GM12878 (cell line): ENCODE measurements around the gene DYNC1LI1. TPM values are rescaled to one million over a fixed set of nuclear protein-coding genes. Genes with fewer than 3 reads are reported as not detected.

ENCODE experiments used
- ATAC-seq: fragments of 200-7000 bp; cut with Tn5 transposase; 3 replicates; pipeline ENCODE4 v1.9.1; 2020; ENCODE audit warnings: mild to moderate bottlenecking, moderate library complexity
- BruUV-seq: library from RNA; stranded (reverse); fragments of 400-500 nt; replicated peaks from 2 replicates; lab custom pipeline; 2021; lab: Mats Ljungman, UMichigan
- CTCF ChIA-PET: fragments of 300-600 bp; sonication (Branson Sonifier 250); formaldehyde crosslinking; extraction: SDS; loops from one replicate; lab custom pipeline; 2021; ENCODE audit warnings: inconsistent platforms; lab: Yijun Ruan, JAX
- POLR2A ChIA-PET: fragments of 350-600 bp; formaldehyde crosslinking; extraction: SDS; loops from one replicate; lab custom pipeline; 2021; ENCODE audit warnings: inconsistent platforms; lab: Charles Lee
- RAD21 ChIA-PET: fragments of 300-600 bp; sonication (Branson Sonifier 250); formaldehyde crosslinking; loops from one replicate; lab custom pipeline; 2023; ENCODE audit warnings: antibody characterized with exemption; ENCODE audit not compliant: unreplicated experiment; lab: Charles Lee
- SMC1A ChIA-PET: fragments of 300-600 bp; sonication (Branson Sonifier 250); formaldehyde crosslinking; loops from one replicate; lab custom pipeline; 2023; ENCODE audit not compliant: unreplicated experiment, uncharacterized antibody; lab: Charles Lee
- DNase-seq: peaks from one replicate; pipeline ENCODE4 v3.0.0-alpha.2; 2011; ENCODE audit warnings: low read depth, low spot score
- FAIRE-seq: peaks from 3 replicates; lab custom pipeline; 2011; peaks lifted over from hg19 to GRCh38; lab: Jason Lieb, UNC
- H2AFZ ChIP-seq: 2 replicates; pipeline ENCODE4 v1.6.0; 2011; ENCODE audit warnings: low read depth, low read length, control low read depth; ENCODE audit not compliant: control insufficient read depth
- H3K27ac ChIP-seq: 2 replicates; pipeline ENCODE4 v1.5.1; 2011; ENCODE audit warnings: control low read depth; ENCODE audit not compliant: control insufficient read depth, insufficient read depth
- H3K27me3 ChIP-seq, 2 experiments: replicated peaks in 1 of 2; 2 replicates each; pipeline versions ENCODE4 v1.6.0 to v1.6.1; 2011; ENCODE audit warnings: low read length in 1 of 2; ENCODE audit not compliant: control insufficient read depth in 2 of 2, insufficient read depth in 2 of 2
- H3K36me3 ChIP-seq, 2 experiments: 2 replicates each; pipeline ENCODE4 v1.5.1; 2011; ENCODE audit warnings: low read length in 1 of 2; ENCODE audit not compliant: control insufficient read depth in 2 of 2, insufficient read depth in 2 of 2
- H3K4me1 ChIP-seq: 2 replicates; pipeline ENCODE4 v1.6.1; 2011; ENCODE audit warnings: mild to moderate bottlenecking, low read length, moderate library complexity, mixed read lengths; ENCODE audit not compliant: control insufficient read depth, insufficient read depth
- H3K4me2 ChIP-seq: 2 replicates; pipeline ENCODE4 v1.6.0; 2011; ENCODE audit warnings: control low read depth; ENCODE audit not compliant: control insufficient read depth, insufficient read depth
- H3K4me3 ChIP-seq: fragments of 200-600 bp; sonication (generic); 2 replicates; pipeline ENCODE4 v1.5.1; 2016
- H3K79me2 ChIP-seq: 2 replicates; pipeline ENCODE4 v1.6.0; 2011; ENCODE audit warnings: low read length; ENCODE audit not compliant: control insufficient read depth, insufficient read depth
- H3K9ac ChIP-seq: 2 replicates; pipeline ENCODE4 v1.8.0; 2011; ENCODE audit warnings: low read length, control low read depth, mixed read lengths; ENCODE audit not compliant: control insufficient read depth, insufficient read depth
- H3K9me3 ChIP-seq: replicated peaks from 3 replicates; pipeline ENCODE4 v1.5.1; 2011; ENCODE audit warnings: mild to moderate bottlenecking, low read length; ENCODE audit not compliant: control insufficient read depth, insufficient read depth
- H4K20me1 ChIP-seq: 2 replicates; pipeline ENCODE4 v1.6.0; 2011; ENCODE audit not compliant: control insufficient read depth, insufficient read depth
- ETV6 ChIP-seq, 2 experiments: fragments of 450-650 bp in 1 of 2; IDR thresholded peaks in 1 of 2; conservative IDR thresholded peaks in 1 of 2; 2 replicates each; pipeline ENCODE4 v1.6.1; 2014; ENCODE audit warnings: antibody characterized with exemption in 1 of 2, borderline replicate concordance in 1 of 2, low read depth in 1 of 2, mild to moderate bottlenecking in 1 of 2, moderate library complexity in 1 of 2
- IKZF1 ChIP-seq: fragments of 450-650 bp; conservative IDR thresholded peaks from 2 replicates; pipeline ENCODE4 v1.6.1; 2017; ENCODE audit warnings: antibody characterized with exemption, mild to moderate bottlenecking
- IKZF2 ChIP-seq, 2 experiments: fragments of 450-650 bp; IDR thresholded peaks; 2 replicates each; pipeline ENCODE4 v1.6.1; 2017; ENCODE audit warnings: mild to moderate bottlenecking in 2 of 2, moderate library complexity in 2 of 2
- NR2F1 ChIP-seq: fragments of 450-650 bp; conservative IDR thresholded peaks from 2 replicates; pipeline ENCODE4 v1.6.1; 2017; ENCODE audit warnings: mild to moderate bottlenecking
- RB1 ChIP-seq: fragments of 450-650 bp; formaldehyde crosslinking; IDR thresholded peaks from 2 replicates; pipeline ENCODE4 v1.6.1; 2017; ENCODE audit warnings: mild to moderate bottlenecking, borderline replicate concordance
- YBX1 ChIP-seq: fragments of 450-650 bp; IDR thresholded peaks from 2 replicates; pipeline ENCODE4 v1.6.1; 2016; ENCODE audit warnings: antibody characterized with exemption
- ZSCAN29 ChIP-seq: fragments of 450-650 bp; IDR thresholded peaks from 2 replicates; pipeline ENCODE4 v1.6.1; 2017; ENCODE audit warnings: mild to moderate bottlenecking, moderate library complexity
- WGBS: methylation state at CpG from one replicate; pipeline ENCODE4 v1.1.6; 2016; ENCODE audit warnings: low lambda C conversion rate; ENCODE audit not compliant: insufficient replicate concordance, insufficient coverage; ENCODE audit errors: missing lambda C conversion rate; 5-methylcytosine and 5-hydroxymethylcytosine counted together
- in situ Hi-C: fragments of 300-500 bp; cut with MboI; formaldehyde crosslinking; loops from 9 replicates; pipeline ENCODE4 v1.14.3; 2018; ENCODE audit warnings: mixed read lengths
- intact Hi-C: fragments of 100-400 bp; cut with micrococcal nuclease; formaldehyde crosslinking; loops from one replicate; pipeline ENCODE4 v1.14.2; 2022; ENCODE audit not compliant: unreplicated experiment
- polyA plus RNA-seq, 11 experiments: library from polyadenylated mRNA; depleted of rRNA in 4 of 11; unstranded in 6 of 11; stranded (reverse) in 5 of 11; fragments of >200 nt; fragmentation: Nextera tagmentation in 4 of 11; fragmentation: Illumina TruSeq in 1 of 11; extraction: Ambion mirVana in 4 of 11; extraction: Trizol in 1 of 11; gene quantifications; 1 replicate in 1 of 11; 2 replicates in 10 of 11; pipeline versions ENCODE4 v1.2.1 to v1.2.3, GENCODE V29; 2011 to 2016; ENCODE audit warnings: inconsistent platforms in 2 of 11, missing spikeins in 2 of 11, low read depth in 1 of 11
- total RNA-seq, 4 experiments: library from RNA; depleted of rRNA in 3 of 4; stranded (reverse); fragments of >200 nt in 3 of 4; fragmentation: Illumina TruSeq in 1 of 4; extraction: Trizol in 1 of 4; gene quantifications; 2 replicates each; pipeline versions ENCODE4 v1.2.1 to v1.2.3, GENCODE V29; 2013 to 2021

The DYNC1LI1 gene
- total and polyA plus RNA-seq, 10 of the 15 experiments (the other 5 are each of a cell fraction or from before 2014, with no cell fraction given) = 11.5 to 51.7 (median 32.0) TPM

DNA sequence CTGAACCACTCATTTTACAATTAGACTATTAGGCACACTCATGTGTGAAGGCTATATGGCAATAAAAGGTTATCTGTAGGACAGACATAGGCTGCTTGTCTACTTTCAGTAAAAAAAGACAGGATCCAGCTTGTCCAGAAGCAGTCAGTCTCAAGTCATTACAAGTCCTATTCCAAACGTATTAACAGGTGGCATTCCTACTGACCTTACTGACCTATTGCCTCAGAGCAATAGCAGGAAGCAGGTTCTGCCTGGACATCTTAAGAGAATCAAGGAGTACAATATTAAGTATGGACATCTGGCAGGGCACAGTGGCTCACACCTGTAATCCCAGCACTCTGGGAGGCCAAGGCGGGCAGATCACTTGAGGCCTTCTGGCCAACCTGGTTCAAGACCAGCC is 75.0 kb downstream of the DYNC1LI1 start:
- H3K36me3 ChIP-seq = no peaks in the 10 kb centered on the region
- no peaks in the 10 kb centered on the region for H3K9me3 ChIP-seq
- H3K4me3 ChIP-seq = no peak overlapping the region
- FAIRE-seq (no peak), DNase-seq (no peak), ATAC-seq (0 out of 3 replicates have a peak, but pooled peaks have one; percentile 5)
- peaks cover 23% of the 10 kb centered on the region for H3K4me1 ChIP-seq
- H3K4me2 ChIP-seq = peak overlapping the region; percentile 50; the same call in 1 of the 2 replicates
- intact Hi-C loops (loop anchor here (2.0 kb wide), 1 partner anchor 57 kb away; no protein-coding TSS in a partner anchor), in situ Hi-C loops (no loop called here)
- CTCF ChIA-PET = interaction anchor here (1.1 to 4.7 kb wide), 7 partner anchors 19 to 183 kb away, joined by 3 to 41 read pairs (median 5); no protein-coding TSS in a partner anchor
- no TSS peak for BruUV-seq
- H2AFZ ChIP-seq = no peak overlapping the region
- POLR2A ChIA-PET = interaction anchor here (0.5 to 1.4 kb wide), 3 partner anchors 17 to 89 kb away, joined by 4 to 6 read pairs (median 4); no protein-coding TSS in a partner anchor
- RAD21 ChIA-PET = interaction anchor here (0.8 to 2.0 kb wide), 4 partner anchors 14 to 72 kb away, joined by 3 to 13 read pairs (median 4); no protein-coding TSS in a partner anchor
- H3K27me3 ChIP-seq = no peaks in the 10 kb centered on the region
- H3K9ac ChIP-seq = no peak overlapping the region
- no peak overlapping the region for H3K27ac ChIP-seq
- SMC1A ChIA-PET = interaction anchor here (0.8 to 2.3 kb wide), 6 partner anchors 12 to 99 kb away, joined by 3 to 7 read pairs (median 3); no protein-coding TSS in a partner anchor
- TF ChIP-seq YBX1 (no peak), ETV6 (conservative IDR thresholded peaks at IDR 0.05 in 1 of 2, IDR thresholded peaks at IDR 0.05 in 1 of 2; ENCODE audit: borderline replicate concordance in 1 of 2, low read depth in 1 of 2) (no peak), ZSCAN29 (no peak), IKZF2 (IDR thresholded peaks at IDR 0.05) (no peak), NR2F1 (peak; percentile 32; the same call in 1 of the 2 replicates), IKZF1 (0 out of 2 replicates have a peak, but pooled peaks have one; percentile 19)
- H3K79me2 ChIP-seq = peaks cover 9% of the 10 kb centered on the region
- H4K20me1 ChIP-seq = no peaks in the 10 kb centered on the region
- WGBS = 70% methylated on average over 2 of the region's 2 CpGs

- Histone ChIP-seq H3K4me1 (peaks cover 23% of the 10 kb centered on the region), H3K4me2 (peak overlapping the region; percentile 50; the same call in 1 of the 2 replicates), H4K20me1 (no peaks in the 10 kb centered on the region), H3K79me2 (peaks cover 5% of the 10 kb centered on the region), H3K4me3 (no peak overlapping the region), H3K36me3 (no peaks in the 10 kb centered on the region), H3K27ac (no peak overlapping the region), H3K9me3 (no peaks in the 10 kb centered on the region), H2AFZ (no peak overlapping the region), H3K27me3 (no peaks in the 10 kb centered on the region), H3K9ac (no peak overlapping the region)
- in situ Hi-C loops = no loop called here
- no peak for FAIRE-seq
- ChIA-PET POLR2A (interaction anchor here (1.4 kb wide), 1 partner anchor 70 kb away, joined by 6 read pairs; no protein-coding TSS in a partner anchor), RAD21 (interaction anchor here (0.6 to 2.0 kb wide), 2 partner anchors 25 to 80 kb away, joined by 3 to 13 read pairs; no protein-coding TSS in a partner anchor), SMC1A (interaction anchor here (0.8 to 2.3 kb wide), 3 partner anchors 12 to 98 kb away, joined by 3 to 7 read pairs (median 5); no protein-coding TSS in a partner anchor), CTCF (interaction anchor here (0.7 to 2.0 kb wide), 5 partner anchors 19 to 184 kb away, joined by 3 to 5 read pairs (median 3); no protein-coding TSS in a partner anchor)
- no peak for TF ChIP-seq RB1
- intact Hi-C loops = loop anchor here (2.0 kb wide), 1 partner anchor 56 kb away; no protein-coding TSS in a partner anchor
- no peak for DNase-seq
- no peak for ATAC-seq
- BruUV-seq = no TSS peak
Observed at GRCh38 chr3:32495085-32495484, 75.6 kb downstream of the DYNC1LI1 start.
